ENCODE data around the gene MYO3A.

MYO3A gene, protein sequence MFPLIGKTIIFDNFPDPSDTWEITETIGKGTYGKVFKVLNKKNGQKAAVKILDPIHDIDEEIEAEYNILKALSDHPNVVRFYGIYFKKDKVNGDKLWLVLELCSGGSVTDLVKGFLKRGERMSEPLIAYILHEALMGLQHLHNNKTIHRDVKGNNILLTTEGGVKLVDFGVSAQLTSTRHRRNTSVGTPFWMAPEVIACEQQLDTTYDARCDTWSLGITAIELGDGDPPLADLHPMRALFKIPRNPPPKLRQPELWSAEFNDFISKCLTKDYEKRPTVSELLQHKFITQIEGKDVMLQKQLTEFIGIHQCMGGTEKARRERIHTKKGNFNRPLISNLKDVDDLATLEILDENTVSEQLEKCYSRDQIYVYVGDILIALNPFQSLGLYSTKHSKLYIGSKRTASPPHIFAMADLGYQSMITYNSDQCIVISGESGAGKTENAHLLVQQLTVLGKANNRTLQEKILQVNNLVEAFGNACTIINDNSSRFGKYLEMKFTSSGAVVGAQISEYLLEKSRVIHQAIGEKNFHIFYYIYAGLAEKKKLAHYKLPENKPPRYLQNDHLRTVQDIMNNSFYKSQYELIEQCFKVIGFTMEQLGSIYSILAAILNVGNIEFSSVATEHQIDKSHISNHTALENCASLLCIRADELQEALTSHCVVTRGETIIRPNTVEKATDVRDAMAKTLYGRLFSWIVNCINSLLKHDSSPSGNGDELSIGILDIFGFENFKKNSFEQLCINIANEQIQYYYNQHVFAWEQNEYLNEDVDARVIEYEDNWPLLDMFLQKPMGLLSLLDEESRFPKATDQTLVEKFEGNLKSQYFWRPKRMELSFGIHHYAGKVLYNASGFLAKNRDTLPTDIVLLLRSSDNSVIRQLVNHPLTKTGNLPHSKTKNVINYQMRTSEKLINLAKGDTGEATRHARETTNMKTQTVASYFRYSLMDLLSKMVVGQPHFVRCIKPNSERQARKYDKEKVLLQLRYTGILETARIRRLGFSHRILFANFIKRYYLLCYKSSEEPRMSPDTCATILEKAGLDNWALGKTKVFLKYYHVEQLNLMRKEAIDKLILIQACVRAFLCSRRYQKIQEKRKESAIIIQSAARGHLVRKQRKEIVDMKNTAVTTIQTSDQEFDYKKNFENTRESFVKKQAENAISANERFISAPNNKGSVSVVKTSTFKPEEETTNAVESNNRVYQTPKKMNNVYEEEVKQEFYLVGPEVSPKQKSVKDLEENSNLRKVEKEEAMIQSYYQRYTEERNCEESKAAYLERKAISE (N-terminal part only)
- total RNA-seq, result 0 to 4.7 (median 0) reads per million in 17 experiments

DNA sequence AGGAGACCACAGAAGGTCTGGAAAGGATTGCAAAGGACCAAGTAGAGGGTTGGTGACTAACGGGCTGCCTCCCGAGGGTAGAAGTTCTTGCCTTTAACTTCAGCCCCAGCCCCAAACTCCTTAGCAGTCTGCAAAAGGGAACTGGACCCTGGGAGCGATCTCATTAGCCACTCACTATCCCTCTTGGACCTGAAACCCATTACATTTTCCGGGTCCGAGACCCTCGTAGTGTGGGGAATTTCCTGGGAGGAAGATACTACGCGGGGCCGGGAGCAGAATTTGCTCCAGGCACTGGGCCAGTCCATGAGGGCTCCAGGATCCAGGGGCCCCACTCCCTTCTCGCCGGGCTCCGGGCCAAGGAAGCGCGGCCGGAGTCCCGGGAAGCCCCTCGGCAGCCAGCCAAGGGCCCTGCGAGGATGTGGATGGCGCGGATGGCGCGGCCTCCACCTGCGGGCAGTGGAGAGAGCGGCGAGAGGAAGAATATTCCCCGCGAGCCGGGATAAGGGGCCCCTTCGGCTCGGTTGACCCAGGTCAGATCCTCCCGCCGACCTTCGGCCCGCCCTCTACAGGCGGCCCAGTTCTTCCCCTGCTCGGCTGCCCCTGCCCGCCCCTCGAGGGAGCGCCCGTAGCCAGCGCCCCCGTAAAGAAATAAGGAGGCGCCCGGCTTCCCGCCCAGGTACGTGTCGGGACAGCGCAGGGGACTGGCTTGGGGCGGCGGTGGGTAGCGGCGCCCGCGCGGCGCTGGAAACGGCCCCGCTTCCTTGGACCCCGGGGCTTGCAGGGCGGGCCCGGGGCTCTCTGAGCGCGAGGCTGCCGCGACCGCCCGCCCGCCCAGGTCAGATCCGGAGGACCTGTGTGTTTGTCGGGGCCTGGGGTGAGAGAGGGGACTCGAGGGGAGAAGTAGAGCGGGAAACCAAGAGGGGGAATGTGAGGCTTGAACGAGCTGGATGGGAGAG, at the start of gene MYO3A:
Gene MYO3A, plus strand, starts transcription at position 577 of the 956 bp plus-strand sequence. CDS start 17,882 bp downstream, outside the sequence.
- DNase-seq, result no peak

DNA sequence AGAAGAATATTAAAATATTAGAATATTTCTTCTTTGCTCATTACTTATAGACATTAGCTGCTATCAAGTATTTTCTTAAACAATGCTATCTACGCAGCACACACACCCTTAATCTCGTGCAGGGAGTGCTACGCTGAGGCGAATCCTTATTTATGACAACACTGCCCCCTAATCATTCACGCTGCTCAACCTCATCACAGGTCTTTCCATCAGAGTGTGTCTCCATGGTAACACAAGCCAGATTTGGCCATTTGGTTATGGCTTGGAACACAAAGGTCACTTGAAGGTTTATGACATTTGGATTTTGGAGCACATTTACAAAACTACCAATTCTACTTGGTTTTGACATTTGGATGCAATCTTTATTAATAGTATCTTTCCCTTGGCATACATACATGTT, 45.4 kb upstream of the MYO3A start:
- DNase-seq, result no peak

DNA sequence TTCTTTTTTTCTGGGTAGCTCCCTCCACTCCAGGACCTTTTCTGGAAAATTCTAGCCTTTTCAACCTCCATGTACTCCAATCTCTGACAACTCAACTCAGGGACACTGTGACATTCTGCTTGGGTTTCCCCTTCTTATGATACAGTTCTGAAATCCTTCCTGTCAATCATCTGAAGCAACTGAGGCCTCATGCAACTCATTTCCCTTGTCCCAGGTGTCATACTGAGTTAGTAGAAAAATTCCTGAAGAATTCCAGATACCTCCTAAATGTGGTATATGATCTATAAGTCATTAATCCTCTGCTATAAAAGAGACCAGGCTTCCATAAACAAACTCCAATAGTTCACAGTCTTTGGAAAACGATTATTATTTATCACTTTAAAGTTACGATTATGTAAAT, 43.0 kb upstream of the MYO3A start:
- no peak for DNase-seq

DNA sequence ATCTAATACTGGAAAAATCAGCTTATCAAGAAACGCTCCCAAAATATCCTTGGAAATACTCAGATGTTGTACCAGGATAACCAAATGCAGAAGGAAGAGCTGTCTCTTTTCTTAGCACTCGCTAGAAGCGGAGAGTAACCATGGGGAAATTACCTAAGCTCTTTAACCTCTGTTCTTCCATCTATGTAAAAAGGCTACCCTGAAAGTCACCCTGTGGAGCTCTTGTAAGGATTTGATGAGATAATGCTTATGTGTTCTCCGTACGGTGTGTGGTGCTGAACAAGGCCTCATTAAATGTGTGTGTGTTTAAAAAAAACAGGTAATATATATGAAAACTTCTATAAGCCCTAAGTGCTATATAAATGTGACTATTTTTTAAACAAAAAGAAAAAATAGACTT, 38.2 kb upstream of the MYO3A start:
- no peak for DNase-seq

DNA sequence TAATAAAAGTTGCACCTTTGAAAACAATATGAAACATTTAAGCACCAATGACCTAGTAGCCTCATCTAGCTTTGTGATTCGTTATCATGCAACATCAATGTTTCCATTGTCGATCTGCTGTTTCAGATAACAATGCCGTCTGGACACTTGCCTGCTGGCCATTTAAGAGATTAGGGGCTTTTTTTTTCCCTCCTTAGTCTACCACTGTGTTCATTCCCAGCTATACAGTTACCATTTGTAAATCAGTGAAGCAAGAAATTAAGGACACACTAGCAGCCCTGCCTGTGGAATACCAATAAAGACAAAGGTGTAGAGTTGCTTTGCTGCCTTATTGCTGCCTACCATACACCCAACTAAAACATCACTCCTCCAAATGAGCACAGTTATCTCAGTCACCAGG, 37.6 kb upstream of the MYO3A start:
- DNase-seq, result no peak

DNA sequence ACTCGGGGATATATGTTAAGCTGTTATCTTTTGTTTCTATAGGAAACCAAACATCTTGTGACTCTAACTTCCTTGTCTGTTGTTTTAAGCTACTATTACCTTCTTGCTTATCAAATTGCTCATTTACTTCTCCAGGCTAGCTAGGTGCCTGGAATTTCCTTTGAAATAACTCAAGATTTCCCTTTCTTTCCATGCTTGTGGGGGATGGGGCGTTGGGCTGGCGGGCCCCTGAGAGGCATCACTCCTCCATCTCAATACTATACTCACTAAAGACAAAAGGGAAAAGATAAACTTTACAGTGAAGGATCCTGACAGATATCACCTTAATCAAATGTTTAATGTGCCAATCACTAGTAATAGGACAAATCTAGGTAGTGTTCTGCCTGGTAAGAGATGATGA, 34.7 kb upstream of the MYO3A start:
- DNase-seq, result no peak

DNA sequence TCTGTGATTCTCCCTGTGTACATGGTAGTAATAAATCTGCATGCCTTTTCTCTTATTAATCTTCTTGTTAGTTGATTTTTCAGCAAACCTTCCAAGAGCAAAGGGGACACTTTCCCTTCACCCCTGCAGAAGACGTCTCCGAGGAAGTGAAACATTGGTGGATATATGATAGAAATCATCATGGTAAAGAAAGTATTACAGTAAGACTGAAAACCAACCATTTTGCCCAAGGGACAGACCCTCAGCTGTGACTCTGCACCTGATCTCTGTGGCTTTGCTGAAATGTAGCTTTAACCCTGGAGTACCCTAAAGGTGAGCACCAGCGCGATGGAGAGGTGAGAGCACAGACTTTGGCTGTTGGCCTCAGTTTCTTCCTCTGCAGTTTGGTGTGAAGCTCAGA, 32.8 kb upstream of the MYO3A start:
- DNase-seq, result no peak

DNA sequence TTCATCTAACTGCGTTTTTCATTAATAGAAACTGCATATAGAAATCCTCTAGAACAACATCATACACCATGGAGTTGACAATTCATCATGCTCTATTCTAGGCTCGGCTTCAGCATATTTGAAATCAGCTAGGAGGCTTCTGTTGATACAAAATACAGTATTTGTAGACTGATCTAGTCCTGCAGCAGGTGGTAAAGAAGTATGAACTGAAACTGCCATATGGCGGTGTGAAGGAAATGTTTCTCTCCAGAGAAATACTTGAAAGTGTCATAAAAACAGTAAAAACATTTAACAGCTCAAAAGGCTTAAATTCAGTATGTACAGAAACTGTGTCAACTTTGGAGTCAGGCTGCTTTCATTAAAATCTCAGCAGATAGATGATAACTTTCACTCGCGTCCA, 32.0 kb upstream of the MYO3A start:
- no peak for DNase-seq

DNA sequence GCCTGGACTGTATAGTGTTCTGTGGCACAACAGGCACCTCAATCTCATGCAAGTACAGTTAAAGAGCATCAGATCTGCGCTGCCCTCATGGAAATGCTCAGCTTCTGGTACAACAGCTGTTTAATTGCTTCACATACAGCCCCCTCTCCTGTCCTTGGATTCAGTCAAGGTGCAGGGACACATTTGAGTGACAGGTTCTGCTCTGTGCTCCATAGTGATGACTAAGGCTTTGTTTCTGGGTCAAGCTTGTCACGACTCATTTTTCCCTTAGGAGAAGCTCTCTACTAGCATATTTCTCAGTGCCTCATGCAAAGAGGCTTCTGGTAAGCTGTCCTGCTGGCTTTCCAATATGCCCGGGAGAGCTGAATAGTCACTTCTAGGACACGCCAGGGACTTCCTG, 26.8 kb upstream of the MYO3A start:
- no peak for DNase-seq

DNA sequence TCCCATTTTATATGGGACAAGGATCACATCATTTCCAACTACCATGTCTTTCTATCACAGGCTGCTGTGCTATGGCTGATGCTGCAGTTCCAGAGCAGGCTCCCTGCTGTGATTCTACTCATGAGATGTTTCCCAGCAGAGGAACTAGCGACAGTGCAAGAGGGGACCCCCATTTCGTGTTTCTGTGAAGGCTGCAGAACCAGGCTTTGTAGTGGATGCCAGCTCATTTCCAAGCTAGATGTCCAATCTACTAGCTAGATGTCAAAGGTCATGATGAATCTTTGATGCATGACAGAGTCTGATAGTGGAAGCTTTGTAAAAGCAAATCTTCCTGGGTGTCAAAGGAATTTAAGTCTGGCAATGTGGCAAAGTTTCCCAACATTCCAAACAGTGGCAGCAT, 21.2 kb upstream of the MYO3A start:
- DNase-seq, result no peak

DNA sequence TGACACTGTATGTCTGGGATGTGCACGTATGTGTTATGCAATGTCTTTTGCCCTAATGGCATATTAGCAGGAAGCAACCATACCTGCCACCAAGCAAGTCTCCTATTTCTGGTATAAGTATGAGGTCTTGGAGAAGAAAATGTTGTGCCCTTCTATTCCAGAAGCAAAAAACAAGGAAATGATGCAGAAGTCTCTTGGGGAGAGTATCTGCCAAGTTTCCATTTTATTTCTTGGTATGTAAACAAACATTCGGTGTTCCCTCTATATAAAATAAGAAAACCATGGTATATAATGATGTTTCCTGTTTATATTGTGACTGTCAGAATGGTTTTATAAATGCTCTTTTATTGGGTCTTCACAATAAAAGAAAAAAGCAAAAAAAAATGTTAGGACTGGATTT, 19.3 kb upstream of the MYO3A start:
- DNase-seq, result no peak

DNA sequence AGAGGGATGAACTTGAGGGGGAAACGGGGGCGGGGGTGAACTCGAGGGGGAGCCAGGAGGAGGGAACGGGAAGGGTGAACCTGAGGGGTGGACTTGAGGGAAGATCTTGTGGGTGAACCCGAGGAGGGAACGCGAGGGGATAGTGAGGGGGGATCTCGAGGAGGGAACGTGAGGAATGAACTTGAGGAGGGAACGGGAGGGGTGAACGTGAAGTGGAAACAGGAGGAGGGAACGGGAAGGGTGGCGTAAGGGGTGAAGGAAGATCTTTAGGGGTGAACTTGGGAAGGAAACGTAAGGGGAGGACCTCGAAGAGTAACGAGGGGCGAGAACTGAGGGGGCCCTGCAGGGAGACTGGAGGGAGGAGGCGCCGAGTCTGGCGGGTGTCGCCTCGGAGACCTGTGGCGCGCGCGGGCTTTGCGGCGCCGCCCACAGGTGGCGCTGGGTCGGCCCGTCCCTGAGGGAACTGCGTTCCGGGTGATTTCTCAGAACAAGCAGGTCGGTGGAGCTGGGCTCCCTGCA, 651 bp downstream of the MYO3A start:
- peak in 1 of 4 experiments; percentile 24 for DNase-seq

DNA sequence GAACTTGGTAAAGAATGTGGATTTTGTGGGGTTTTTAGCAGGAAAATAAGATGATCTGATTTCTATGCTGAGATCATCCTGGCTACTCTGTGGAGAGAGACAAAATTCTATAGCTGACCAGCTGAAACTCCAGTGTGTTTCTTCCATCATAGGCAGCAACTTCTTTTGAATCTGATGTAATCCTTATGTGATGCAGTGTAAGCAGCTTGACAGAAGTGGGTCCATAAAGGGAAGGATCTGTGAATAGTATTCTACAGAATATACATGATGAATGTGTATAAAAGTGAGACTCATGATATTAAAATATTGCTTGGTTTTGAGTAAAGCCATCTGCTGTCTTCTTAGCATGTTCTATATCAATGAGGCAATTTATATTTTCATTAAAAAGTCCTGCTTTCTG, 4.4 kb downstream of the MYO3A start:
- DNase-seq, result no peak

DNA sequence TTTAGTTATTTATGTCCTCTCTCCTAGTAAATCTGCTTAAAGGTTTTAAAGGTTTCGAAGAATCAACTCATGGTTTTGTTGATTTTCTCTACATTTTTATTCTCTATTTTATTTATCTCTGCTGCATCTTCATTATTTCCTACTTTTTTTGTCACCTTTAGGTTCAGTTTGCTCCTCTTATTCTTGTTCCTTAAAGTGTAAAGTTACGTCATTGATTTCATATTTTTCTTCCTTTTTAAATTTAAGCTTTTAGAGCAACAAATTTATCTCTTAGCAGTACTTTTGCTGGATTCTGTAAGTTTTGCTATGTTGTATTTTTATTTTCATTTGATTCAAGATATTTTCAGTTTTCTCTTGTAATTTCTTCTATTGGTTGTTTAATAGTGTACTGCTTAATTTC, 10.7 kb downstream of the MYO3A start:
- no peak for DNase-seq

DNA sequence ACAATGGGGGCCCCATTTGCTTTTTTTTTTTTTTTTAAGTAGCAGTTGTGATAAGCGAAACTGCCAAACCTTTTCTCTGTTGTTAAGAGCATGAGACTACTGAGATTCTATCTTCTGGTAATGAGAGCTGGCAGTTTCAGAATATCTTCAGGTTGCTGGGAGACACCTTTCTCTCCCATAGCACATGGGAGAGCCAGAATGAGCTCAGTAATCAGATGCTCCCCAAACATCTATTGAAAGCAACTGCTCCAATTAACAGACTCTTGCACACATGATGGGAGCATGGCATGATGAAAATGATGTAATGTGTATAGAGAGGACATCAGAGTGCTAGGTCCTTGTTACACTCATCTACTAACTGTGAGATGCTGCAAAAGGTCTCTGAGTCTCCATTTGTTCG, 18.8 kb downstream of the MYO3A start:
- DNase-seq, result no peak

DNA sequence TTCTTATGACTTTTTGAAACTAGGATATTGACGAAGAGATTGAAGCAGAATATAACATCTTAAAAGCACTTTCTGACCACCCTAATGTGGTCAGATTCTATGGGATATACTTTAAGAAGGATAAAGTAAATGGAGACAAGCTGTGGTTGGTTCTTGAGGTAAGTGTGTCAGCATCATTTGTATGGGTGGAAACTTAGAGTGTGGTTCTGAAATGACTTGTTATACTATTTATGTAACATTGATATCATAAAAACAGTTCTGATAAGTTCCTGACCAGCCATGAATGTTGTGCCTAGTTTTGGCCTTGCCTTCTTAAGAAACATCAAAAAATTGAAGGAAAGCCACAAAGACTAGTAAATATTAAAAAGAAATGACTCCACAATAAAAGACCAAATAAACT, 20.8 kb downstream of the MYO3A start:
- no peak for DNase-seq

DNA sequence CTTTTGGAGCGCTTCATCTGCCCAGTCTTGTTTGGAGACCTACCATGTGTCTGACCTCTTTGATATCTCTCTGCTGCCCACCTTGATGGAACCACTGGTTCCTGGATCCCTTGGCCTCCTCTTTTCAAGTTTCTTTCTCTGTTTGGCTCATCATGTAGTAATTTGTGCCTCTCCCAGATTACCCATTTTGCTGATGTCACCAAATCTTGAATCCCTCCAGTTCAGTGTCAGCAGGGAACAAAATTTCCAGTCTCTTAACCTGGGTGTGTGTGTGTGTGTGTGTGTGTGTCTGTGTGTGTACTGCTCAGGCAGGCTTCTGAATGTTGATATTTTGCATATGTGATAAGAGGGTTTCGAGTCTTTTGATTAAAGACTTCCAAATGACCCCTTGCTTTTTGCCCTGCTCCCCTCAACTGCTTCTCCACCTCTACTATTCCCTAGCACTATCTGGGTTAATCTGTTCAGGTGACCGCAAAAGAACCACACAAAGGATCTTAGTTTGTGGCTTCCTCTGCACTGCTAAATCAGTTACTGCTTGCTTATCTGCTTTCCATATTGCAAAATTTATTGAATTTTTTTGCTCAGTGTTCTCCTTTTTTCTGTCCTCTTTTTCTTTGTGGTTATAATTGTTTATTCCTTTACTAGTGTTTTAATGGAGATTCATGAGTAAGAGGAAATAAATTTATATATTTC, 25.7 kb downstream of the MYO3A start:
- DNase-seq, result no peak

DNA sequence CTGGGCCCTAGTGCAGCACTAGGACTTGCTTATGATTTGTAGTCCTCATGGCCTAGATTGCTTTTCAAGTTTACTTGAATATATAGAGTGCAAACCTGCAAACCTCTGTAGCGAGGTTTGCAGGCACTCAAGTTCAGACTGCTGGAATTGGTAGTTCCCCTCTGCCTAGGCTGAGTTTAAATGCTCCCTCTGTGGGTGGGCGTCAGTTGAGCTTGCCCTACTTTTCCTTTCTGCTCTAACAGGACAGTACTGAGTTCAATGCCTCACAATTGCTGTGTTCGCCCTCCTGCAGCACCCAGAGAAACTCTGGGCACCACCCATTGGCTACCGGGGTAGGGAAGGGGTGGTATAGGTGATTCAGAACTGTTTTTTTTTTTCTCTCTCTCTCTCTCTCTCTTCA, 31.6 kb downstream of the MYO3A start:
- DNase-seq, result no peak

DNA sequence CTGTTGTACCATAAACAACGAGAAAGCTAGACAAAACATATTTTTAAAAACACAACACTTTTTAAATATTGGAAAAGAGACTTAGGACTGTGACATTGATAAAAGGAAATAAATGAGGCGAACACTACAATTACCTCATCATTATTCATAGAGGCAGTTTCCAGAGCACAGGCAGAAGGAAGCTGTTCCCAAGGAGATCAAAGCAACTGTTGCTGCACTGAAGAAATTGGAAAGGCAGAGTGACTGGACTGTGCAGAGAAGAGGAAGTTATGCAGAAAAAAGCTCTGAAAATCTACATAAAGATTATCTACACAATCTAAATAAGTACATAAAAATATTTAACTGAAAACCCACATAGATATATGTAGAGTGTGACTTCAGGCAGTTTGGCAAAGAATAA, 32.8 kb downstream of the MYO3A start:
- DNase-seq, result peak in 1 of 4 experiments; percentile 1

DNA sequence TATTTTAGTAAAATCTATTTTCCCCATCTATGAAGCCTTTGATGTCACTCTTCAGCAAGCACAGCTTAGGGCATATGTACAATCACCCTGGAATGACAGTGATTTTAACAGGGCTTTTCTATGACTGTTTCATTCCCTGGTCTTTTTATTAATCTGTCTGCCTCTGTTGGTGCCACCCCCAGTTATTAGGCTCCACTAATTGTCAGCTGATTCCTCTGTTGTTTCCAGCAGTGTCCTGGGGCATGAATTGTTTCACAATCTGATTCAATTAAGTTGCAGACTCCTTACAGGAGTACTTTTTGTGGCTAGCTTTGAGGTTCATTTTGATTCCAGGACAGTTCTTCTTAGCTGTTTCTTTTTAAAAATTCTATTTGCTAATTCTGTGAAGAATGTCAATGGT, 38.6 kb downstream of the MYO3A start:
- no peak for DNase-seq

DNA sequence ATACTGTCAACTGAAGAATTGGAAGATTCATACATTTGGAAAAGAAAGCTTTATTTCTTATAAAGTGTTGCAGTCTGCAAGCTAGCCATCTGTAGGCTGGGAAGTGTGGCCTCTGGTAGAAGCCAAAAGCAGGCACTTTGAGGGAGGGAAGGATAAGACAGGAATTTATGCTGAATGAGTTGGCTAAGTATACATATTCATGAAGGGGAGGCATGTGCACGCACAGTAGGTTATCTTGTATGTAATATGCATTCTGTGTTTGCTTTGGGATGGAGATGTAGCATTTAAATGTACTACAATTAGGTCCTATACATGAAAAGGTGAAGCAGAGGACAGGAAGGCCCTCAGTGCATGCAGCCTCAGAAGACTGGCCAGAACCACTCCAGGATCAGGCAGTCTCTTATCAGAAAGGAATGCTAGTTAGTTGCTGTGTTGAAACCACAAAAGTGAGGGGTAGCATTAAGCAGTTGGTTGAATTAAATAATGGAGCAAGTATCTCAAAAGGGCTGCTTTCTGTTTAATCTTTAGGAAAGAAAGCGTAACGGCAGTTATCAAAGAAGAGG, 40.9 kb downstream of the MYO3A start:
- DNase-seq, result no peak

All from suppressor macrophage (primary cell).